ENCODE data around the gene LRRC36. TPM values are rescaled to one million over a fixed set of nuclear protein-coding genes. Genes with fewer than 3 reads are reported as not detected.

LRRC36 gene, protein sequence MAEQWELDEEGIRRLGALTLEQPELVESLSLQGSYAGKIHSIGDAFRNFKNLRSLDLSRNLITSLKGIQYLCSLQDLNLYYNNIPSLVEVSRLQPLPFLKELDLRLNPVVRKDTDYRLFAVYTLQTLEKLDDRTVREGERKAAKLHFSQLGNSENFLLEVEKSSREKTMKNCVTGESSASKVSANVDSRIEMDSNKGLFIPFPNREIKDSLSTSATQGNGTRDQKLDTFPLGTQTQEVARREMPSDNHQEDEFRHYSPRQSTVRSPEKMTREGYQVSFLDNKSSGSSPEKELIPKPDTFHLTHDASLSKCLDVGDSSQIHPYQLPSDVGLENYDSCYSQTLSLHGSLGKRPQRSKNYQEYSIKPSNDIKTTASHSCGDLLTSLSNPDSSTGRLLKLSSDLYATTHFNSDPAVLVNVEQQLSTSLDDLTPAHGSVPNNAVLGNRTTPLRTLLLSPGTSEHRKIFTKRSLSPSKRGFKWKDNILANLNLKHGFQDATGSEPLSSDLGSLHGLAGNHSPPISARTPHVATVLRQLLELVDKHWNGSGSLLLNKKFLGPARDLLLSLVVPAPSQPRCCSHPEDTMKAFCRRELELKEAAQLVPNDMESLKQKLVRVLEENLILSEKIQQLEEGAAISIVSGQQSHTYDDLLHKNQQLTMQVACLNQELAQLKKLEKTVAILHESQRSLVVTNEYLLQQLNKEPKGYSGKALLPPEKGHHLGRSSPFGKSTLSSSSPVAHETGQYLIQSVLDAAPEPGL
- 100 to 1,000 TPM in 1 of 2 donors, 10 to 100 TPM in 1; 14.4 to 103 TPM for total RNA-seq
- 10 to 100 TPM in 1 of 2 donors, 1 to 10 TPM in 1; 2.1 to 18.8 TPM for polyA plus RNA-seq
- long read RNA-seq, donor 1, transcript LRRC36-214 (2 exons, 595 nt), result major isoform, 5 of 506 reads
- long read RNA-seq, donor 1, partial matches to known transcripts, result 501 of 506 reads
- long read RNA-seq, donor 1, other reads (novel, unspliced or antisense), result 0 of 506 reads
- long read RNA-seq, donor 2, partial matches to known transcripts, result 559 of 570 reads
- long read RNA-seq, donor 2, other reads (novel, unspliced or antisense), result 10 of 570 reads
- long read RNA-seq, donor 3, partial matches to known transcripts, result 225 of 226 reads
- long read RNA-seq, donor 3, other reads (novel, unspliced or antisense), result 0 of 226 reads
- long read RNA-seq, donor 4, result 0 reads
- long read RNA-seq, donor 5, partial matches to known transcripts, result 651 of 670 reads
- long read RNA-seq, donor 5, other reads (novel, unspliced or antisense), result 16 of 670 reads

DNA sequence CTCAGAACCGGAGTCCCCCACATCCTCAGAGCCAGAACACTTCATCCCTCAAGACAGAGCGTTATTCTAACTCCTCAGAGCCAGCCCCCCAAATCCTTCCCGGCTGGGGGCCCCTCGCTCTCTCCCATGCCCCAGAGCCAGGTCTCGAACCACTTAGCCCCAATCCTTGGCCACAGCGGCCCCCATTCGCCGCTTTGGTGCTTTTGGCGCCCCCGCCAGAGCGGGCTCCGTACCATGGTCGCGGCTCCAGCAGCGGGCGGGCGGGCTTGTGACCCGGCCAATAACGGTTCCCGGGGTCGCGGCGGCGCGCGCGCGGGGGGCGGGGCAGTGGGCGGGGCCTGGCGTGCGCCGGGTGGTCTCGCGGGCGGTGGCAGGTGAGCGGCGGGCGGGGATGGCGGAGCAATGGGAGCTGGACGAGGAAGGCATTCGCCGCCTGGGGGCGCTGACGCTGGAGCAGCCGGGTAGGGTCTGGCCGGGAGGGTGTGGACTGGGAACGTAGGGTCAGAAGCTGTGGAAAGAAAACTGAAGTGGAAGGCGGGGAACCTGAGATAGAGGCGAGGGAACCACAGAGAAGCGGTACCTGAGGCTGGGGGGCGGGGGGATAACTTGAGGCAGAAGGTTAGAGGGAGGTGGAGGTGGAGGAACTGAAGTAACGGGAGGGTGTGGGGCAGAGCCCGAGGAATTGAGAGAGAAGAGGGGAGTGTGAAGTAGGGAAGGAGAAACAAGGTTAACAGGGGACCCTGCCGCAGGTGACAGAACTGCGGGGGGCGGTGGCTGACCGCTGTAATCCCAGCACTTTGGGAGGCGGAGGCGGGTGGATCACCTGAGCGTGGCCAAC, at the start of gene LRRC36, which contains the start of gene KCTD19:
Gene LRRC36 (plus strand): TSS at position 344 of the 838 bp plus-strand sequence. CDS start 48 bp downstream, at position 392.
Gene KCTD19 (minus strand): TSS at position 270 of the 838 bp plus-strand sequence. CDS start 34 bp downstream, at position 236.
- H3K4me3 ChIP-seq, result peak within 1 kb of the TSS; percentile 22
- 9% methylated on average over 59 to 61 of the region's 61 CpGs for WGBS, 2 donors
- TF ChIP-seq CTCF (IDR thresholded peaks at IDR 0.05; ENCODE audit: control extremely low read depth, extremely low read depth), result peak; percentile 29
- DNase-seq (peak; percentile 67 to 88 (median 78)), ATAC-seq (ENCODE audit: insufficient read depth, low FRiP score) (peak; percentile 76)
- peaks cover 0 to 3% (median 0%) of the 10 kb centered on the region in 3 donors for H3K27me3 ChIP-seq (ENCODE audit: control insufficient read depth in 3 of 3, insufficient read depth in 3 of 3, low read length in 2 of 3)
- H3K27ac ChIP-seq (ENCODE audit: low read depth in 1 of 2, low read length in 1 of 2), result peak within 1 kb of the TSS in 1 of 2 donors; percentile 6
- H3K36me3 ChIP-seq (ENCODE audit: control insufficient read depth in 4 of 4, insufficient read depth in 4 of 4, low read length in 4 of 4), result no peaks in the 10 kb centered on the region
- no peaks in the 10 kb centered on the region for H3K9me3 ChIP-seq (ENCODE audit: control insufficient read depth in 4 of 4, insufficient read depth in 3 of 4, low read length in 3 of 4)
- H3K9ac ChIP-seq (ENCODE audit: insufficient read depth in 1 of 2, low read length in 2 of 2), result peak within 1 kb of the TSS; percentile 28 to 47
- peaks cover 0 to 10% (median 0%) of the 10 kb centered on the region in 5 donors for H3K4me1 ChIP-seq (ENCODE audit: control insufficient read depth in 5 of 5, insufficient read depth in 5 of 5, low read length in 5 of 5)

DNA sequence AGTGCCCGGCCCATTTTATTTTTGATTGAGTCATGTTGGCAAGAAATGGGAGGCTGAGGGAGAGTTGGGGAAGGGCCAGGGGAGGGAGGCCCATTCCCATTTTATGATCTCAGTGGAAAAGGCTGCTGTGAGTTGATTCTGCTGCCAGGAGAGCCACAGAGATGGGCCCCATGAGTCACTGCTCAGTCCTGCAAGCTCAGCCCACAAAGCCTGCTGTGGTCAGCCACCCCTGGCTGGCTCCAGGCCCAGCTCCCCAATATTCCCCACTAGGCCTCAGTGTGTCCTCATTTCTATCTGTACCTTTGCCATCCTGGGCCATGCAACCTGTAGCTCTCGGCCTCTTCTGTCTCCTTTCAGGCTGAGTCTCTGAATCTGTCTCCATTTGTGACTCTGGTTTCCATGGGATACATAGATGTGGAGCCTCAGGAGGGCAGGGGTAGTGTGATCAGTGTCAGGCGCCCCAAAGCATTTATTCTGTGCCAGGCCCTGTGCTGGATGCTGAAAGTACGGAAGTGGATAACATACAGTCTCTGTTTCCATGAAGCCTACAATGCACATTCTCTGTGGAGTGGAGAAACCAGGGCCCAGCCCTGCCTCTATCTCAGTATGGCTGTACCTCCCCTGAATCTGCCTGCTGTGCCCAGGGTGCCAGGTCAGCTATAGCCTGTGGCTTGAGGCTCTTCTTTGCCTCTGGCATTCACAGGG, 49.2 kb upstream of the LRRC36 start:
- H3K27me3 ChIP-seq (ENCODE audit: control insufficient read depth in 3 of 3, insufficient read depth in 3 of 3, low read length in 2 of 3), result no peaks in the 10 kb centered on the region
- H3K4me3 ChIP-seq, result no peak overlapping the region
- H3K4me1 ChIP-seq (ENCODE audit: control insufficient read depth in 5 of 5, insufficient read depth in 5 of 5, low read length in 5 of 5), result peaks cover 0 to 22% (median 5%) of the 10 kb centered on the region in 5 donors
- no peak for TF ChIP-seq CTCF (IDR thresholded peaks at IDR 0.05; ENCODE audit: control extremely low read depth, extremely low read depth)
- DNase-seq (peak in 1 of 3 donors; percentile 17), ATAC-seq (ENCODE audit: insufficient read depth, low FRiP score) (peak; percentile 30)
- no peaks in the 10 kb centered on the region for H3K9me3 ChIP-seq (ENCODE audit: control insufficient read depth in 4 of 4, insufficient read depth in 3 of 4, low read length in 3 of 4)
- H3K27ac ChIP-seq (ENCODE audit: low read depth in 1 of 2, low read length in 1 of 2), result peak overlapping the region in 1 of 2 donors; percentile 57
- WGBS, 2 donors, result 86 to 88% methylated on average over 4 of the region's 4 CpGs
- peaks cover 0 to 6% (median 1%) of the 10 kb centered on the region in 4 donors for H3K36me3 ChIP-seq (ENCODE audit: control insufficient read depth in 4 of 4, insufficient read depth in 4 of 4, low read length in 4 of 4)
- H3K9ac ChIP-seq (ENCODE audit: insufficient read depth in 1 of 2, low read length in 2 of 2), result no peak overlapping the region
